ENCODE data around the gene PRKCB. TPM values are rescaled to one million over a fixed set of nuclear protein-coding genes. Genes with fewer than 3 reads are reported as not detected.
A peak's percentile ranks its signal among the peaks of the same experiment; 100 is the strongest.
"Not testable (repeated sequence)": the region's sequence is repeated elsewhere in the genome, so short reads cannot be mapped to it uniquely, and the experiment has no call there.

Gene PRKCB
- total RNA-seq, 4 donors from 2014 or later = 7.0 to 88.3 (median 15.9) TPM

GRCh38 chr16:24235806-24236205 lies 400.0 kb downstream of the PRKCB start:
- DNase-seq = no peak
- TF ChIP-seq POLR2A (IDR thresholded peaks at IDR 0.05) (no peak), CTCF (IDR thresholded peaks at IDR 0.05) (no peak)
- Histone ChIP-seq H3K36me3 (no peaks in the 10 kb centered on the region), H3K4me3 (no peak overlapping the region), H3K9me3 (peaks cover 0 to 11% (median 0%) of the 10 kb centered on the region in 4 donors), H3K4me1 (no peaks in the 10 kb centered on the region), H3K27ac (no peak overlapping the region), H3K27me3 (no peaks in the 10 kb centered on the region)

GRCh38 chr16:24238846-24239245 lies 403.1 kb downstream of the PRKCB start:
- peaks cover 0 to 11% (median 0%) of the 10 kb centered on the region in 4 donors for H3K9me3 ChIP-seq
- not testable (repeated sequence) for H3K27me3 ChIP-seq, H3K27ac ChIP-seq, H3K4me1 ChIP-seq, DNase-seq, H3K4me3 ChIP-seq, H3K36me3 ChIP-seq

GRCh38 chr16:24246911-24247607 lies 411.3 kb downstream of the PRKCB start:
- no peaks in the 10 kb centered on the region for H3K36me3 ChIP-seq
- H3K27ac ChIP-seq = no peak overlapping the region
- TF ChIP-seq POLR2A (IDR thresholded peaks at IDR 0.05) (no peak), CTCF (IDR thresholded peaks at IDR 0.05) (no peak)
- H3K4me1 ChIP-seq = no peaks in the 10 kb centered on the region
- H3K4me3 ChIP-seq = no peak overlapping the region
- no peaks in the 10 kb centered on the region for H3K27me3 ChIP-seq
- H3K9me3 ChIP-seq = no peaks in the 10 kb centered on the region
- DNase-seq = no peak

GRCh38 chr16:24253192-24253591 lies 417.4 kb downstream of the PRKCB start:
- TF ChIP-seq CTCF (IDR thresholded peaks at IDR 0.05) (peak in 5 of 6 experiments; percentile 55 to 72 (median 59)), POLR2A (IDR thresholded peaks at IDR 0.05) (no peak)
- Histone ChIP-seq H3K27me3 (no peaks in the 10 kb centered on the region), H3K4me1 (no peaks in the 10 kb centered on the region), H3K27ac (no peak overlapping the region), H3K4me3 (no peak overlapping the region), H3K36me3 (no peaks in the 10 kb centered on the region), H3K9me3 (no peaks in the 10 kb centered on the region)
- DNase-seq = peak in 2 of 3 donors; percentile 17 to 59

GRCh38 chr16:24255456-24256371 lies 419.9 kb downstream of the PRKCB start, which contains the start of gene CACNG3:
CACNG3 (plus strand) TSS chr16:24256335; CDS start chr16:24256755, 420 bp downstream.
- Histone ChIP-seq H3K27ac (no peak within 1 kb of the TSS), H3K4me3 (no peak within 1 kb of the TSS), H3K9me3 (no peaks in the 10 kb centered on the region), H3K36me3 (no peaks in the 10 kb centered on the region), H3K4me1 (no peaks in the 10 kb centered on the region), H3K27me3 (no peaks in the 10 kb centered on the region)
- TF ChIP-seq CTCF (IDR thresholded peaks at IDR 0.05) = no peak
- TF ChIP-seq POLR2A (IDR thresholded peaks at IDR 0.05) = no peak
- DNase-seq = peak in 1 of 3 donors; percentile 49

- Histone ChIP-seq H3K27me3 (no peaks in the 10 kb centered on the region), H3K9me3 (no peaks in the 10 kb centered on the region), H3K36me3 (no peaks in the 10 kb centered on the region), H3K27ac (no peak overlapping the region), H3K4me3 (no peak overlapping the region), H3K4me1 (no peaks in the 10 kb centered on the region)
- no peak for TF ChIP-seq CTCF (IDR thresholded peaks at IDR 0.05)
- no peak for TF ChIP-seq POLR2A (IDR thresholded peaks at IDR 0.05)
- DNase-seq = no peak
Observed at GRCh38 chr16:24257958-24258357, 422.2 kb downstream of the PRKCB start.
